GM23338 (cell line): ENCODE data around the gene TMEM106C. TPM values are rescaled to one million over a fixed set of nuclear protein-coding genes. Genes with fewer than 3 reads are reported as not detected.

Source experiments
- ATAC-seq: fragments of 200-7000 bp; cut with Tn5 transposase; 3 replicates; pipeline ENCODE4 v1.9.1; 2020
- DNase-seq: peaks from one replicate; pipeline ENCODE4 v3.0.0-alpha.2; 2015; ENCODE audit warnings: low spot score
- H2AFZ ChIP-seq: fragments of 200-600 bp; sonication (generic); 2 replicates; pipeline ENCODE4 v1.8.0; 2016; ENCODE audit warnings: antibody characterized with exemption, mild to moderate bottlenecking, moderate library complexity
- H3F3A ChIP-seq: fragments of 200-600 bp; sonication (generic); replicated peaks from 2 replicates; pipeline ENCODE4 v1.8.0; 2017; ENCODE audit warnings: antibody characterized with exemption, mixed run types, low read depth
- H3K27ac ChIP-seq: fragments of 200-600 bp; sonication (generic); 2 replicates; pipeline ENCODE4 v1.6.1; 2016; ENCODE audit warnings: low read depth
- H3K27me3 ChIP-seq: fragments of 200-600 bp; sonication (generic); 2 replicates; pipeline ENCODE4 v1.8.0; 2016; ENCODE audit warnings: mild to moderate bottlenecking, mixed run types, moderate library complexity; ENCODE audit not compliant: insufficient read depth
- H3K36me3 ChIP-seq: fragments of 200-600 bp; sonication (generic); 2 replicates; pipeline ENCODE4 v1.8.0; 2016; ENCODE audit warnings: mild to moderate bottlenecking; ENCODE audit not compliant: insufficient read depth
- H3K4me1 ChIP-seq: fragments of 200-600 bp; sonication (generic); 2 replicates; pipeline ENCODE4 v1.8.0; 2016; ENCODE audit warnings: mild to moderate bottlenecking, moderate library complexity; ENCODE audit not compliant: insufficient read depth
- H3K4me2 ChIP-seq: fragments of 200-600 bp; sonication (generic); 2 replicates; pipeline ENCODE4 v1.7.1; 2017; ENCODE audit warnings: mixed run types
- H3K4me3 ChIP-seq: fragments of 200-600 bp; sonication (generic); 2 replicates; pipeline ENCODE4 v1.6.1; 2016; ENCODE audit warnings: mixed run types
- H3K79me2 ChIP-seq: fragments of 200-600 bp; sonication (generic); replicated peaks from 2 replicates; pipeline ENCODE4 v1.8.0; 2017; ENCODE audit warnings: mild to moderate bottlenecking; ENCODE audit not compliant: insufficient read depth
- H3K9me2 ChIP-seq: fragments of 200-600 bp; sonication (generic); 2 replicates; pipeline ENCODE4 v1.8.0; 2017; ENCODE audit not compliant: insufficient read depth
- H4K20me1 ChIP-seq: fragments of 200-600 bp; sonication (generic); replicated peaks from 2 replicates; pipeline ENCODE4 v1.8.0; 2017; ENCODE audit warnings: mild to moderate bottlenecking; ENCODE audit not compliant: insufficient read depth
- H3K27ac Mint-ChIP-seq: 2 replicates; pipeline ENCODE4 v1.8.0; 2020; ENCODE audit warnings: inconsistent platforms, mild to moderate bottlenecking, moderate library complexity, mixed read lengths
- H3K27me3 Mint-ChIP-seq: 3 replicates; pipeline ENCODE4 v1.8.0; 2022; ENCODE audit warnings: low read depth, mild to moderate bottlenecking, moderate library complexity, mixed read lengths, inconsistent platforms; ENCODE audit not compliant: insufficient read depth, poor library complexity
- H3K36me3 Mint-ChIP-seq: 3 replicates; pipeline ENCODE4 v1.8.0; 2021; ENCODE audit warnings: low read depth, mild to moderate bottlenecking, inconsistent platforms, moderate library complexity, mixed read lengths
- H3K4me1 Mint-ChIP-seq: 3 replicates; pipeline ENCODE4 v1.8.0; 2020; ENCODE audit warnings: mild to moderate bottlenecking, inconsistent platforms, mixed read lengths
- H3K4me3 Mint-ChIP-seq: 3 replicates; pipeline ENCODE4 v1.8.0; 2021; ENCODE audit warnings: moderate library complexity, mild to moderate bottlenecking, inconsistent platforms, mixed read lengths
- H3K9me3 Mint-ChIP-seq: 3 replicates; pipeline ENCODE4 v1.8.0; 2020; ENCODE audit warnings: moderate library complexity, mild to moderate bottlenecking, inconsistent platforms, mixed read lengths
- CREB1 ChIP-seq: fragments of 250-450 bp; sonication (Bioruptor Pico); IDR thresholded peaks from 2 replicates; pipeline ENCODE4 v1.5.0; 2020; ENCODE audit warnings: low read depth, mild to moderate bottlenecking, moderate library complexity
- CTCF ChIP-seq, 2 experiments: fragments of 200-600 bp in 1 of 2; sonication (generic) in 1 of 2; conservative IDR thresholded peaks; 2 replicates each; pipeline versions ENCODE4 v1.5.1 to v1.6.1; 2016 to 2017; ENCODE audit warnings: antibody characterized with exemption in 2 of 2, low read depth in 2 of 2, mild to moderate bottlenecking in 2 of 2, moderate library complexity in 1 of 2
- ETS1 ChIP-seq: IDR thresholded peaks from 2 replicates; pipeline ENCODE4 v1.6.1; 2016; ENCODE audit warnings: antibody characterized with exemption
- EZH2 ChIP-seq: fragments of 200-600 bp; sonication (generic); IDR thresholded peaks from one replicate; pipeline ENCODE4 v1.8.0; 2017; ENCODE audit warnings: antibody characterized with exemption, mild to moderate bottlenecking, low read depth; ENCODE audit not compliant: unreplicated experiment
- EZH2phosphoT487 ChIP-seq: fragments of 200-600 bp; sonication (generic); IDR thresholded peaks from one replicate; pipeline ENCODE4 v1.8.1; 2018; ENCODE audit warnings: antibody characterized with exemption; ENCODE audit not compliant: unreplicated experiment
- JUNB ChIP-seq: IDR thresholded peaks from one replicate; pipeline ENCODE4 v1.6.1; 2016; ENCODE audit warnings: antibody characterized with exemption; ENCODE audit not compliant: unreplicated experiment
- NANOG ChIP-seq: IDR thresholded peaks from 2 replicates; pipeline ENCODE4 v1.6.1; 2016; ENCODE audit warnings: antibody characterized with exemption, borderline replicate concordance
- POLR2AphosphoS5 ChIP-seq: IDR thresholded peaks from 2 replicates; pipeline ENCODE4 v1.6.1; 2016; ENCODE audit warnings: antibody characterized with exemption, low read depth
- REST ChIP-seq: IDR thresholded peaks from one replicate; pipeline ENCODE4 v1.6.1; 2018; ENCODE audit warnings: antibody characterized with exemption; ENCODE audit not compliant: unreplicated experiment
- ZNF114 ChIP-seq: fragments of 250-450 bp; sonication (Bioruptor Pico); IDR thresholded peaks from 2 replicates; pipeline ENCODE4 v1.5.0; 2020; ENCODE audit warnings: mild to moderate bottlenecking, moderate library complexity
- ZNF331 ChIP-seq: fragments of 250-450 bp; sonication (Bioruptor Pico); IDR thresholded peaks from 2 replicates; pipeline ENCODE4 v1.5.0; 2020; ENCODE audit warnings: low read depth, mild to moderate bottlenecking, moderate library complexity
- polyA plus RNA-seq: library from polyadenylated mRNA; unstranded; fragments of >200 nt; fragmentation: Nextera tagmentation; extraction: Ambion mirVana; gene quantifications from 2 replicates; pipeline ENCODE4 v1.2.1, GENCODE V29; 2016
- total RNA-seq: library from RNA; depleted of rRNA; stranded (reverse); fragments of >200 nt; shearing (Covaris generic); gene quantifications from 2 replicates; pipeline ENCODE4 v1.2.3, GENCODE V29; 2014

The TMEM106C gene
- total and polyA plus RNA-seq, 2 experiments from 2014 or later = 43.5 to 83.7 TPM

- Histone ChIP-seq H3K4me3 (peak overlapping the region; percentile 51; the same call in 1 of the 2 replicates), H3K27me3 (peaks cover 20% of the 10 kb centered on the region; the same call in 1 of the 2 replicates), H3K4me2 (peak overlapping the region; percentile 78; the same call in 1 of the 2 replicates), H3K4me1 (peaks cover 13% of the 10 kb centered on the region), H2AFZ (peak overlapping the region; percentile 23; the same call in 1 of the 2 replicates), H4K20me1 (no peaks in the 10 kb centered on the region), H3F3A (no peaks in the 10 kb centered on the region), H3K79me2 (no peaks in the 10 kb centered on the region), H3K9me2 (no peaks in the 10 kb centered on the region), H3K36me3 (no peaks in the 10 kb centered on the region), H3K27ac (no peak overlapping the region)
- H3K9me3 Mint-ChIP-seq = no peaks in the 10 kb centered on the region
- H3K27me3 Mint-ChIP-seq = peaks cover 30% of the 10 kb centered on the region
- H3K36me3 Mint-ChIP-seq = no peaks in the 10 kb centered on the region; the same call in 2 of the 3 replicates
- no peak for TF ChIP-seq POLR2AphosphoS5
- TF ChIP-seq ETS1 = no peak
- no peak for TF ChIP-seq JUNB
- no peak for TF ChIP-seq CREB1 (CRISPR knock-in tag)
- no peak for TF ChIP-seq ZNF331 (CRISPR knock-in tag)
- TF ChIP-seq EZH2 = no peak
- TF ChIP-seq ZNF114 (CRISPR knock-in tag) = no peak
- TF ChIP-seq CTCF (conservative IDR thresholded peaks at IDR 0.05; ENCODE audit: low read depth in 2 of 2) = no peak
- no peak for TF ChIP-seq NANOG
- TF ChIP-seq REST = no peak
- TF ChIP-seq EZH2phosphoT487 = no peak
- ATAC-seq (peak; percentile 41), DNase-seq (peak; percentile 35)
- peaks cover 27% of the 10 kb centered on the region for H3K4me1 Mint-ChIP-seq
- H3K4me3 Mint-ChIP-seq = no peak overlapping the region
- H3K27ac Mint-ChIP-seq = no peak overlapping the region
Measured at GRCh38 chr12:47942614-47943225, 20.7 kb upstream of the TMEM106C start.
